A549 (cell line): ENCODE results near the gene KRT79. TPM values are rescaled to one million over a fixed set of nuclear protein-coding genes. Genes with fewer than 3 reads are reported as not detected.

Experiments
- ATAC-seq, 2 experiments: fragments of 200-7000 bp in 1 of 2; fragments of >200 bp in 1 of 2; cut with Nextera tagmentation in 1 of 2; cut with Tn5 transposase in 1 of 2; 3 replicates each; pipeline versions ENCODE4 v1.8.0 to v1.9.1; 2018 to 2020; ENCODE audit warnings: mild to moderate bottlenecking in 1 of 2, moderate library complexity in 1 of 2
- CTCF ChIA-PET: fragments of 300-600 bp; sonication (Branson Sonifier 250); formaldehyde crosslinking; extraction: SDS; loops from one replicate; lab custom pipeline; 2021; ENCODE audit warnings: antibody characterized with exemption, inconsistent platforms; lab: Yijun Ruan, JAX
- POLR2A ChIA-PET: fragments of 350-600 bp; formaldehyde crosslinking; extraction: SDS; loops from one replicate; lab custom pipeline; 2021; ENCODE audit warnings: antibody characterized with exemption, inconsistent platforms; lab: Yijun Ruan, JAX
- DNase-seq, 2 experiments: peaks; one replicate each; pipeline versions ENCODE4 v3.0.0 to v3.0.0-alpha.2; 2011 to 2016; ENCODE audit warnings: low read depth in 1 of 2, low spot score in 1 of 2
- FAIRE-seq: peaks from 2 replicates; lab custom pipeline; 2011; peaks lifted over from hg19 to GRCh38; lab: Jason Lieb, UNC
- H3K27ac ChIP-seq, 2 experiments: fragments of >200 bp; sonication (Bioruptor Twin); formaldehyde crosslinking; 3 replicates each; pipeline ENCODE4 v1.5.1; 2016 to 2017
- H3K4me1 ChIP-seq: fragments of >200 bp; sonication (Bioruptor Twin); formaldehyde crosslinking; 3 replicates; pipeline ENCODE4 v1.6.1; 2016
- H3K4me2 ChIP-seq: fragments of >200 bp; sonication (Bioruptor Twin); formaldehyde crosslinking; 3 replicates; pipeline ENCODE4 v1.6.1; 2016
- H3K4me3 ChIP-seq: fragments of >200 bp; sonication (Bioruptor Twin); formaldehyde crosslinking; 3 replicates; pipeline ENCODE4 v1.5.1; 2016
- H3K9me3 ChIP-seq: fragments of >200 bp; sonication (Bioruptor Twin); formaldehyde crosslinking; 3 replicates; pipeline ENCODE4 v1.6.1; 2016
- BHLHE40 ChIP-seq: IDR thresholded peaks from 2 replicates; pipeline ENCODE4 v1.6.1; 2012; ENCODE audit warnings: low read depth, low read length, inconsistent platforms
- CBX8 ChIP-seq: fragments of 200-600 bp; sonication (generic); IDR thresholded peaks from 2 replicates; pipeline ENCODE4 v1.6.1; 2016
- CEBPB ChIP-seq, 2 experiments: fragments of >200 bp in 1 of 2; sonication (Bioruptor Twin) in 1 of 2; formaldehyde crosslinking in 1 of 2; IDR thresholded peaks; 2 replicates each; pipeline ENCODE4 v1.6.1; 2012 to 2016
- CHD4 ChIP-seq: fragments of 200-600 bp; sonication (generic); IDR thresholded peaks from 2 replicates; pipeline ENCODE4 v1.6.1; 2016; ENCODE audit warnings: antibody characterized with exemption, mild to moderate bottlenecking, borderline replicate concordance
- EP300 ChIP-seq, 2 experiments: fragments of >200 bp; sonication (Bioruptor Twin); formaldehyde crosslinking; IDR thresholded peaks; 2 replicates in 1 of 2; 3 replicates in 1 of 2; pipeline ENCODE4 v1.6.1; 2016 to 2017
- HMGXB4 ChIP-seq: fragments of 250-450 bp; sonication (Bioruptor Pico); IDR thresholded peaks from 2 replicates; pipeline ENCODE4 v1.5.0; 2021; ENCODE audit warnings: mild to moderate bottlenecking, moderate library complexity, borderline replicate concordance
- HOXB13 ChIP-seq: fragments of 250-450 bp; sonication (Bioruptor Pico); IDR thresholded peaks from 2 replicates; pipeline ENCODE4 v1.5.0; 2020; ENCODE audit warnings: low read depth, mild to moderate bottlenecking, moderate library complexity
- POLR2AphosphoS2 ChIP-seq: conservative IDR thresholded peaks from 2 replicates; pipeline ENCODE4 v1.6.1; 2012; ENCODE audit warnings: low read length, improper control_type of control experiment, inconsistent platforms
- RAD21 ChIP-seq, 2 experiments: fragments of >200 bp in 1 of 2; sonication (Bioruptor Twin) in 1 of 2; formaldehyde crosslinking in 1 of 2; IDR thresholded peaks in 1 of 2; conservative IDR thresholded peaks in 1 of 2; 2 replicates in 1 of 2; 3 replicates in 1 of 2; pipeline ENCODE4 v1.6.1; 2012 to 2018; ENCODE audit warnings: inconsistent platforms in 1 of 2
- RCOR1 ChIP-seq: fragments of 150-350 bp; IDR thresholded peaks from 2 replicates; pipeline ENCODE4 v1.6.1; 2014; ENCODE audit warnings: antibody characterized with exemption, low read length, low read depth
- REST ChIP-seq: fragments of 200-600 bp; sonication (generic); IDR thresholded peaks from 2 replicates; pipeline ENCODE4 v1.6.1; 2016; ENCODE audit warnings: antibody characterized with exemption, mild to moderate bottlenecking, moderate library complexity
- TFCP2L1 ChIP-seq: fragments of 250-450 bp; sonication (Bioruptor Pico); IDR thresholded peaks from 2 replicates; pipeline ENCODE4 v1.5.0; 2021; ENCODE audit warnings: mild to moderate bottlenecking
- WGBS: methylation state at CpG from one replicate; pipeline ENCODE4 v1.1.6; 2017; ENCODE audit errors: missing lambda C conversion rate; 5-methylcytosine and 5-hydroxymethylcytosine counted together
- polyA plus RNA-seq, 4 experiments: library from polyadenylated mRNA; depleted of rRNA in 3 of 4; stranded (reverse); fragments of >200 nt; fragmentation: RNase III in 1 of 4; extraction: RNeasy Plus Mini Kit Qiagen cat#74134 plus additional on column Dnase treatment in 1 of 4; gene quantifications; 2 replicates in 3 of 4; 3 replicates in 1 of 4; pipeline ENCODE4 v1.2.3, GENCODE V29; 2011 to 2017
- TF ChIP-seq, protein P1 (sequence below): fragments of >200 bp; sonication (Bioruptor Twin); formaldehyde crosslinking; IDR thresholded peaks from 3 replicates; pipeline ENCODE4 v1.5.1; 2016
- TF ChIP-seq, protein P2 (sequence below): fragments of 450-650 bp; IDR thresholded peaks from 2 replicates; pipeline ENCODE4 v1.6.1; 2014; ENCODE audit warnings: antibody characterized with exemption

KRT79 gene
- polyA plus RNA-seq, 2 of the 4 experiments (the other 2 are of a cell fraction) = 0.05 TPM; not detected in 1

- TF ChIP-seq REST = no peak
- no peak for TF ChIP-seq POLR2AphosphoS2
Observed at GRCh38 chr12:52828591-52829021, 5.5 kb downstream of the KRT79 start (continued).

GRCh38 chr12:52828156-52828555 is 6.0 kb downstream of the KRT79 start:
- FAIRE-seq (no peak), DNase-seq (no peak), ATAC-seq (no peak)
- Histone ChIP-seq H3K4me3 (no peak overlapping the region), H3K9me3 (no peaks in the 10 kb centered on the region), H3K4me2 (no peak overlapping the region), H3K4me1 (peaks cover 12% of the 10 kb centered on the region; the same call in 2 of the 3 replicates), H3K27ac (no peak overlapping the region)
- TF ChIP-seq BHLHE40 (no peak), TFCP2L1 (no peak), CHD4 (no peak)
- CTCF ChIA-PET = interaction anchor here (0.9 kb wide), 1 partner anchor 37 kb away, joined by 3 read pairs; no protein-coding TSS in a partner anchor
- POLR2A ChIA-PET = no interaction called here

DNA sequence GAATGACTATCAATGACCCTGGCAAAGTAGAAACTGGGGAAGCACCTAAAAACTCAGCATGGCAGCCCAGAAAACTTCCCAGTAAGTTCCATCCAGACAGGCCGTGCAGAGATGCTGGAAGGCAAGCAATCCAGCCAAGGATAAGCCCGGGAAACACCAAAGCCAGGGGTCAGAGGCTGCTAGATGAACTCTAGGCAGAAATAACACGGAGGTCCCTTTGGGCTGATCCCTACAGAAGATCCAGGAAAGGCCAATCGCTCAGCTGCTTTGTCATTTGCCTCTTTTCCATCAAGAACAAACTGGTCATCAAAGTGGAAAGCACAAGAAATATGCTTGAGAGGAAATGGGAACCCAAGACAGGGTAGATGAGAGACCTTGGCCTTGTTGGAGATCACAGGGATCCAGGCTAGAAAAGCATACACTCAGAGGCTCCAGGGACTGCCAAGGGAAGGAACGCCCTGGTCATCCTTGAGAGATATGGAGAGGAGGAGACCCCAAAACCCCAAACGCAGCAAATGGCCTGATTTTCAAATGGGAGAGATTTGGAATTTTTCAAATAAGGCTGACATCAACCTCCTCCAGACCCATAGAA is 6.5 kb downstream of the KRT79 start:
- ChIA-PET POLR2A (no interaction called here), CTCF (interaction anchor here (0.6 kb wide), 2 partner anchors 38 to 43 kb away, joined by 3 to 4 read pairs; no protein-coding TSS in a partner anchor)
- TF ChIP-seq RAD21 (conservative IDR thresholded peaks at IDR 0.05 in 1 of 2, IDR thresholded peaks at IDR 0.05 in 1 of 2) = no peak
- no peak for TF ChIP-seq RCOR1
- TF ChIP-seq HOXB13 = no peak
- TF ChIP-seq EP300 (IDR thresholded peaks at IDR 0.05) = no peak
- TF ChIP-seq, protein P1, sequence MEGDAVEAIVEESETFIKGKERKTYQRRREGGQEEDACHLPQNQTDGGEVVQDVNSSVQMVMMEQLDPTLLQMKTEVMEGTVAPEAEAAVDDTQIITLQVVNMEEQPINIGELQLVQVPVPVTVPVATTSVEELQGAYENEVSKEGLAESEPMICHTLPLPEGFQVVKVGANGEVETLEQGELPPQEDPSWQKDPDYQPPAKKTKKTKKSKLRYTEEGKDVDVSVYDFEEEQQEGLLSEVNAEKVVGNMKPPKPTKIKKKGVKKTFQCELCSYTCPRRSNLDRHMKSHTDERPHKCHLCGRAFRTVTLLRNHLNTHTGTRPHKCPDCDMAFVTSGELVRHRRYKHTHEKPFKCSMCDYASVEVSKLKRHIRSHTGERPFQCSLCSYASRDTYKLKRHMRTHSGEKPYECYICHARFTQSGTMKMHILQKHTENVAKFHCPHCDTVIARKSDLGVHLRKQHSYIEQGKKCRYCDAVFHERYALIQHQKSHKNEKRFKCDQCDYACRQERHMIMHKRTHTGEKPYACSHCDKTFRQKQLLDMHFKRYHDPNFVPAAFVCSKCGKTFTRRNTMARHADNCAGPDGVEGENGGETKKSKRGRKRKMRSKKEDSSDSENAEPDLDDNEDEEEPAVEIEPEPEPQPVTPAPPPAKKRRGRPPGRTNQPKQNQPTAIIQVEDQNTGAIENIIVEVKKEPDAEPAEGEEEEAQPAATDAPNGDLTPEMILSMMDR = no peak
- TF ChIP-seq, protein P2, sequence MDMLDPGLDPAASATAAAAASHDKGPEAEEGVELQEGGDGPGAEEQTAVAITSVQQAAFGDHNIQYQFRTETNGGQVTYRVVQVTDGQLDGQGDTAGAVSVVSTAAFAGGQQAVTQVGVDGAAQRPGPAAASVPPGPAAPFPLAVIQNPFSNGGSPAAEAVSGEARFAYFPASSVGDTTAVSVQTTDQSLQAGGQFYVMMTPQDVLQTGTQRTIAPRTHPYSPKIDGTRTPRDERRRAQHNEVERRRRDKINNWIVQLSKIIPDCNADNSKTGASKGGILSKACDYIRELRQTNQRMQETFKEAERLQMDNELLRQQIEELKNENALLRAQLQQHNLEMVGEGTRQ = no peak
- TF ChIP-seq TFCP2L1 = no peak
- no peak for TF ChIP-seq HMGXB4 (CRISPR knock-in tag)
- TF ChIP-seq REST = no peak
- no peak for TF ChIP-seq CEBPB (IDR thresholded peaks at IDR 0.05)
- no peak for TF ChIP-seq CBX8

More for the DNA sequence above, 6.5 kb downstream of the KRT79 start:
- Histone ChIP-seq H3K4me1 (peaks cover 18% of the 10 kb centered on the region), H3K27ac (no peak overlapping the region), H3K4me2 (0 out of 3 replicates have a peak overlapping the region, but pooled peaks have one; percentile 11), H3K4me3 (no peak overlapping the region), H3K9me3 (no peaks in the 10 kb centered on the region)
- ATAC-seq (no peak), FAIRE-seq (no peak), DNase-seq (no peak)
- 70% methylated on average over 6 of the region's 6 CpGs for WGBS
